CD4-positive, alpha-beta memory T cell (primary cell): Measurements from ENCODE around the gene ECHDC3. TPM values are rescaled to one million over a fixed set of nuclear protein-coding genes. Genes with fewer than 3 reads are reported as not detected.

Source experiments
- CTCF ChIA-PET: fragments of 350-600 bp; sonication (Branson Sonifier 250); formaldehyde crosslinking; loops from one replicate; lab custom pipeline; 2021; ENCODE audit warnings: inconsistent platforms; ENCODE audit not compliant: partially characterized antibody; lab: Charles Lee
- POLR2A ChIA-PET: fragments of 350-600 bp; sonication (Branson Sonifier 250); formaldehyde crosslinking; loops from one replicate; lab custom pipeline; 2021; ENCODE audit not compliant: partially characterized antibody; lab: Charles Lee
- DNase-seq, 5 donors: peaks; one replicate each; pipeline versions ENCODE4 v3.0.0 to v3.0.0-alpha.2; 2020 to 2022; ENCODE audit warnings: mixed read lengths in 1 of 5
- H3K27ac ChIP-seq: one replicate; pipeline ENCODE4 v1.7.0; 2013; ENCODE audit warnings: low read depth, low read length
- H3K27me3 ChIP-seq: 2 replicates; pipeline ENCODE4 v1.7.0; 2013; ENCODE audit warnings: mild to moderate bottlenecking, low read length, moderate library complexity; ENCODE audit not compliant: insufficient read depth
- H3K36me3 ChIP-seq: 2 replicates; pipeline ENCODE4 v1.7.0; 2013; ENCODE audit warnings: mild to moderate bottlenecking, low read length, moderate library complexity; ENCODE audit not compliant: insufficient read depth
- H3K4me1 ChIP-seq: 2 replicates; pipeline ENCODE4 v1.7.0; 2013; ENCODE audit warnings: mild to moderate bottlenecking, low read length, moderate library complexity; ENCODE audit not compliant: insufficient read depth
- H3K4me3 ChIP-seq, 2 donors: one replicate each; pipeline ENCODE4 v1.7.0; 2013; ENCODE audit warnings: low read length in 2 of 2, mild to moderate bottlenecking in 1 of 2
- H3K9me3 ChIP-seq, 2 donors: one replicate each; pipeline ENCODE4 v1.7.0; 2013; ENCODE audit warnings: low read length in 2 of 2, control low read depth in 1 of 2; ENCODE audit not compliant: control insufficient read depth in 1 of 2
- H3K27ac Mint-ChIP-seq, 7 donors: one replicate each; pipeline ENCODE4 v1.8.0; 2020 to 2021; ENCODE audit warnings: mixed read lengths in 7 of 7, mild to moderate bottlenecking in 6 of 7, inconsistent platforms in 3 of 7, moderate library complexity in 3 of 7
- H3K27me3 Mint-ChIP-seq, 2 donors: one replicate each; pipeline ENCODE4 v1.8.0; 2020 to 2021; ENCODE audit warnings: mixed read lengths in 2 of 2
- H3K36me3 Mint-ChIP-seq, 2 donors: one replicate each; pipeline ENCODE4 v1.8.0; 2020 to 2021; ENCODE audit warnings: mixed read lengths in 2 of 2, inconsistent platforms in 1 of 2, mild to moderate bottlenecking in 1 of 2
- H3K4me1 Mint-ChIP-seq, 4 donors: one replicate each; pipeline ENCODE4 v1.8.0; 2020 to 2021; ENCODE audit warnings: mixed read lengths in 4 of 4, mild to moderate bottlenecking in 1 of 4
- H3K4me3 Mint-ChIP-seq, 8 donors: one replicate each; pipeline ENCODE4 v1.8.0; 2020 to 2021; ENCODE audit warnings: mixed read lengths in 8 of 8, mild to moderate bottlenecking in 7 of 8, moderate library complexity in 6 of 8, inconsistent platforms in 3 of 8
- H3K9me3 Mint-ChIP-seq, 8 donors: one replicate each; pipeline ENCODE4 v1.8.0; 2020 to 2021; ENCODE audit warnings: mixed read lengths in 8 of 8, mild to moderate bottlenecking in 5 of 8, inconsistent platforms in 3 of 8, moderate library complexity in 1 of 8
- intact Hi-C: fragments of 100-400 bp; cut with micrococcal nuclease; formaldehyde crosslinking; loops from one replicate; pipeline ENCODE4 v1.15.1; 2023
- polyA plus RNA-seq, 2 donors: library from polyadenylated mRNA; unstranded; fragments of 300-500 nt; fragmentation: Illumina TruSeq; gene quantifications; one replicate each; pipeline ENCODE4 v1.2.3, GENCODE V29; 2021
- total RNA-seq, 2 experiments: library from RNA; stranded (reverse); gene quantifications; one replicate each; pipeline ENCODE4 v1.2.3, GENCODE V29; 2021

ECHDC3 gene
- total and polyA plus RNA-seq, 4 experiments from 2014 or later: 0.14 to 0.49 (median 0.47) TPM; not detected in 1

- intact Hi-C loops: no loop called here
- Mint-ChIP-seq H3K36me3 (no peaks in the 10 kb centered on the region), H3K27ac (no peak overlapping the region), H3K9me3 (no peaks in the 10 kb centered on the region), H3K4me1 (no peaks in the 10 kb centered on the region), H3K4me3 (no peak overlapping the region), H3K27me3 (peaks cover 6 to 15% of the 10 kb centered on the region in 2 donors)
- H3K27ac ChIP-seq: no peak overlapping the region
- no peak overlapping the region for H3K4me3 ChIP-seq
- no peaks in the 10 kb centered on the region for H3K9me3 ChIP-seq
- ChIA-PET POLR2A (no interaction called here), CTCF (interaction anchor here (3.8 kb wide), 1 partner anchor 9 kb away, joined by 16 read pairs; no protein-coding TSS in a partner anchor)
- no peak for DNase-seq
- no peaks in the 10 kb centered on the region for H3K27me3 ChIP-seq
- no peaks in the 10 kb centered on the region for H3K36me3 ChIP-seq
- no peaks in the 10 kb centered on the region for H3K4me1 ChIP-seq
These were observed 68.8 kb downstream of the ECHDC3 start for GRCh38 chr10:11810973-11811372.

GRCh38 chr10:11813177-11813576, 71.0 kb downstream of the ECHDC3 start:
- Histone ChIP-seq H3K27me3 (no peaks in the 10 kb centered on the region), H3K27ac (no peak overlapping the region), H3K4me3 (no peak overlapping the region), H3K9me3 (no peaks in the 10 kb centered on the region), H3K4me1 (no peaks in the 10 kb centered on the region), H3K36me3 (no peaks in the 10 kb centered on the region)
- H3K9me3 Mint-ChIP-seq: no peaks in the 10 kb centered on the region
- H3K4me3 Mint-ChIP-seq: no peak overlapping the region
- CTCF ChIA-PET: no interaction called here
- H3K27ac Mint-ChIP-seq: no peak overlapping the region
- POLR2A ChIA-PET: interaction anchor here (0.8 kb wide), 1 partner anchor 33 kb away, joined by 3 read pairs; no protein-coding TSS in a partner anchor
- no peaks in the 10 kb centered on the region for H3K36me3 Mint-ChIP-seq
- no peaks in the 10 kb centered on the region for H3K4me1 Mint-ChIP-seq
- intact Hi-C loops: no loop called here
- DNase-seq: no peak
- peaks cover 7 to 12% of the 10 kb centered on the region in 2 donors for H3K27me3 Mint-ChIP-seq

Other genes starting within 250 kb of the ECHDC3 start
- gene USP6NL, start 130.7 kb upstream of the ECHDC3 start, total RNA-seq: 1 to 10 TPM; 3.9 to 4.8 TPM
- gene USP6NL, start 130.7 kb upstream of the ECHDC3 start, polyA plus RNA-seq: 1 to 10 TPM; 2.2 to 2.7 TPM
- gene PROSER2, start 81.0 kb downstream of the ECHDC3 start, total RNA-seq: 1 to 10 TPM in 1 of 2 experiments, under 1 TPM in 1; 0.47 to 1.3 TPM
- gene PROSER2, start 81.0 kb downstream of the ECHDC3 start, polyA plus RNA-seq: 1 to 10 TPM in 1 of 2 donors, under 1 TPM in 1; 0.18 to 1.1 TPM